Ovary (tissue), 3 donors: ENCODE results near the gene MBNL1.

Source experiments
- CTCF ChIP-seq, 3 donors: fragments of 450-650 bp in 2 of 3; fragments of 200-600 bp in 1 of 3; IDR thresholded peaks; one replicate each; pipeline versions ENCODE4 v1.5.1 to v1.8.0; 2016 to 2022; ENCODE audit warnings: antibody characterized with exemption in 3 of 3, mild to moderate bottlenecking in 1 of 3
- EP300 ChIP-seq: sonication (generic); formaldehyde crosslinking; IDR thresholded peaks from one replicate; pipeline ENCODE4 v1.6.1; 2017; ENCODE audit warnings: antibody characterized with exemption
- POLR2A ChIP-seq: fragments of 450-650 bp; IDR thresholded peaks from one replicate; pipeline ENCODE4 v1.6.1; 2017; ENCODE audit warnings: antibody characterized with exemption, mild to moderate bottlenecking, moderate library complexity
- donor health status: DM: no; HTN: no; CAD: no.

DNA sequence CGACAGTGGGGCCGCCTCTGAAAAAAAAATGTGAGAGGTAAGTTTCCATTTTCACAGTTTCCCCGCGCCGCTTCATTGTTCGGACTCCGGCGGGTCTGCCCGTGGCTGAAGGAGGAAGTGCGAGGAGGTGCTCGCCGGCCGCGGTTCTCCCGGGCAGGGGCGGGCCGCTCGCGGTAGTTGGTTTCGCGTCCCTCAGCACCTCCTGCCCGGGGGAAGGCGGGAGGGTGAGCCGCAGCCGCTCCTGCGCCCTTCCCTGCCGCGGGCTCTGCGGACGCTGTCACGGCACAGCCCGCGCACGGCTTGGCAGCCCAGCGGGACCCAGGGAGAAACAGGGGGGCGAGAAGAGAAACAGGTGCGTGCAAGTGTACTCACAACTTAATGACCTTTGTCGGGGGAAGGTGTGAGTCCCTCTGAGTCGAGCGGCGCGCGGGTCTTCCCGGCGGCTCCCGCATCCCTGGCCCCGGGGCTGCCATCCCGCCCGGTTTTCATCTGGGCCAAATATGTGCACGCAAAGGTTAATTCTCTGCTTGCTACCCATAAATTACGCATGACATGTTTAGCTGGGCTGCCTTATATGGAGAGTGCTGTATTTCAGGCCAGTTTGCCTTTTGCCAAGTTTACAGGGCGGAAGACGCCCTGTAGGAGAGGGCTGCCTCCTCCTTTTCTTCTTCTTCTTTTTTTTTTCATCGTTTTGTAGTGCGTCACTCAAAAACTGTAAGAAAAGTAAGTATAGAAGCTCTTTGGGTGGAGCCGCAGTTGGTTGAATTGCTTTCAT is 514 bp downstream of the MBNL1 start:
- TF ChIP-seq CTCF (IDR thresholded peaks at IDR 0.05): no peak
- TF ChIP-seq POLR2A: no peak
- TF ChIP-seq EP300: peak; percentile 14
